ENCODE data around the gene INKA1.
A peak's percentile ranks its signal among the peaks of the same experiment; 100 is the strongest.
"Not testable (repeated sequence)": the region's sequence is repeated elsewhere in the genome, so short reads cannot be mapped to it uniquely, and the experiment has no call there.

The INKA1 gene
- total RNA-seq, result 0.19 to 1.1 (median 0.61) reads per million in 4 experiments

- peak; percentile 75 for DNase-seq
These were observed at the start of gene INKA1 for GRCh38 chr3:49802719-49803464. Gene INKA1 (plus strand): TSS chr3:49803261. CDS start chr3:49803393, 132 bp downstream.

GRCh38 chr3:49754536-49754935 lies 48.5 kb upstream of the INKA1 start:
- DNase-seq, result no peak

- no peak for DNase-seq
These were observed 47.0 kb upstream of the INKA1 start for GRCh38 chr3:49756036-49756435.

GRCh38 chr3:49757197-49757596 lies 45.9 kb upstream of the INKA1 start:
- DNase-seq, result no peak

- no peak for DNase-seq
These were observed 43.8 kb upstream of the INKA1 start for GRCh38 chr3:49759226-49759625.

- DNase-seq, result no peak
These were observed 41.4 kb upstream of the INKA1 start for GRCh38 chr3:49761661-49762060.

GRCh38 chr3:49763981-49764380 lies 39.1 kb upstream of the INKA1 start:
- DNase-seq, result no peak

- no peak for DNase-seq
These were observed 33.7 kb upstream of the INKA1 start for GRCh38 chr3:49769286-49769915.

- no peak for DNase-seq
These were observed 33.1 kb upstream of the INKA1 start for GRCh38 chr3:49769926-49770325.

GRCh38 chr3:49771340-49771938 lies 31.6 kb upstream of the INKA1 start:
- DNase-seq, result no peak

GRCh38 chr3:49772703-49773102 lies 30.4 kb upstream of the INKA1 start:
- no peak for DNase-seq

- no peak for DNase-seq
These were observed 27.5 kb upstream of the INKA1 start for GRCh38 chr3:49775538-49775937.

- DNase-seq, result not testable (repeated sequence)
These were observed 27.0 kb upstream of the INKA1 start for GRCh38 chr3:49776101-49776500.

- DNase-seq, result no peak
These were observed 23.5 kb upstream of the INKA1 start for GRCh38 chr3:49779358-49780079.

- DNase-seq, result no peak
These were observed 22.7 kb upstream of the INKA1 start for GRCh38 chr3:49780080-49780974.

- not testable (repeated sequence) for DNase-seq
These were observed 22.1 kb upstream of the INKA1 start for GRCh38 chr3:49780975-49781365.

GRCh38 chr3:49781415-49782199 lies 21.5 kb upstream of the INKA1 start:
- DNase-seq, result no peak

GRCh38 chr3:49782277-49782676 lies 20.8 kb upstream of the INKA1 start:
- not testable (repeated sequence) for DNase-seq

- peak; percentile 37 for DNase-seq
These were observed 17.3 kb upstream of the INKA1 start for GRCh38 chr3:49785565-49786356.
